GM19025 (cell line): ENCODE results near the gene RTKN2.

Experiments used
- ATAC-seq: cut with Tn5 transposase; IDR thresholded peaks from one replicate; pipeline ENCODE4 v1.9.1; 2021; ENCODE audit warnings: mild to moderate bottlenecking, low read depth, moderate library complexity; ENCODE audit not compliant: unreplicated experiment

The RTKN2 gene

DNA sequence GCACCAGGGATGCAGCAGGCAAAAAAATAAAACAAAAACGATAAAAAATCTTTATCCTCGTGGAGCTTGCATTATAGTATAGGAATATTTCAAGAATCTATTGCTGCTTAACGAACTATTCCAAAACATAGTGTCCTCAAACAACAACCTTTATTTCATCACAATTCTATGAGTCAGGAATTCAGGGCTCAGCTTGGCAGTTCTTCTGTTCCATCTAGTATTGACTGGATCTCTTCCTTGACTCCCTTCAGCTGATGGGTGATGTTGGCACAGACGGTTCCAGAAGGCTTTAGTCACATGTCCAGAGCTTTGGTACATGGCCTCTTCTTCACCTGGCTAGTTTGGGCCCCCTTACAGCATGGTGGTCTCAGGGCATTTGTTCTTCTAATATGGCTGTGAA is 88.0 kb downstream of the RTKN2 start:
- ATAC-seq: no peak

- no peak for ATAC-seq
These were observed 90.1 kb downstream of the RTKN2 start for GRCh38 chr10:62178568-62178967.

DNA sequence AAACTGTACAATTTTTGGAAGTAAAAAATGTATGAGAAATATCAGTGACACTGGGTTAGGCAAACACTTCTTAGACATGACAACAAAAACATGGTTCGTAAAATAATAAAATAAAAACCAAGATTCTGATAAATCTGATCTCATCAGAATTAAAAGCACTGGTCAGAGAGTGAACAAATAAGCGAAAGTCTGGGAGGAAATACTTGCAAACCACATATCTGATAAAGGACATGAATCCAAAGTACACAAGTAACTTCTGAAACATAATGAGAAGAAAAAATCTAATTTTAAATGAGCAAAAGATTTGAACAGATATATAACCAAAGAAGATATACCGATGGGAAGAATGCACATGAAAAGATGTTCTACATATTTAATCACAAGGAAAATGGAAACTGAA is 91.5 kb downstream of the RTKN2 start:
- no peak for ATAC-seq

- no peak for ATAC-seq
These were observed 93.4 kb downstream of the RTKN2 start for GRCh38 chr10:62175251-62175650.

GRCh38 chr10:62172465-62172864 is 96.2 kb downstream of the RTKN2 start:
- ATAC-seq: no peak

GRCh38 chr10:62171791-62172190 is 96.9 kb downstream of the RTKN2 start:
- ATAC-seq: no peak

DNA sequence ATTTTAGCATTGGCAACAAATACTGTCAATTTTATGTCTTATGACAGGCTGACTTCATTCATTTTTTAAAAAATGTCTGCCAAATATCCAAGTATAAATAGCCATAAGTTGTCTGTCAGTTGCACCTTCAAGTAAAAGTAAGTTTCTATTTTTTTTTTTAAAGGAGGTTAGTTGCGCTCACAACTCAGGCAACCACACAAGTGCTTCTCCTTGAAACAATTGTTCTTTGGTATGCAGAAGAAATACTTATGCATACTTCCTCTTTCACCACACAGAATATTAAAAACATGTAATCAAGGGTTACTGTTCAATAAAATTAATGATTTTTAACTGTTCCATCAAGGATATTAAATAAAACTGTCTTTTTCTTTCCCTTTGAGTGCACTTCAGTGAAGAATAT is 97.9 kb downstream of the RTKN2 start:
- ATAC-seq: no peak

DNA sequence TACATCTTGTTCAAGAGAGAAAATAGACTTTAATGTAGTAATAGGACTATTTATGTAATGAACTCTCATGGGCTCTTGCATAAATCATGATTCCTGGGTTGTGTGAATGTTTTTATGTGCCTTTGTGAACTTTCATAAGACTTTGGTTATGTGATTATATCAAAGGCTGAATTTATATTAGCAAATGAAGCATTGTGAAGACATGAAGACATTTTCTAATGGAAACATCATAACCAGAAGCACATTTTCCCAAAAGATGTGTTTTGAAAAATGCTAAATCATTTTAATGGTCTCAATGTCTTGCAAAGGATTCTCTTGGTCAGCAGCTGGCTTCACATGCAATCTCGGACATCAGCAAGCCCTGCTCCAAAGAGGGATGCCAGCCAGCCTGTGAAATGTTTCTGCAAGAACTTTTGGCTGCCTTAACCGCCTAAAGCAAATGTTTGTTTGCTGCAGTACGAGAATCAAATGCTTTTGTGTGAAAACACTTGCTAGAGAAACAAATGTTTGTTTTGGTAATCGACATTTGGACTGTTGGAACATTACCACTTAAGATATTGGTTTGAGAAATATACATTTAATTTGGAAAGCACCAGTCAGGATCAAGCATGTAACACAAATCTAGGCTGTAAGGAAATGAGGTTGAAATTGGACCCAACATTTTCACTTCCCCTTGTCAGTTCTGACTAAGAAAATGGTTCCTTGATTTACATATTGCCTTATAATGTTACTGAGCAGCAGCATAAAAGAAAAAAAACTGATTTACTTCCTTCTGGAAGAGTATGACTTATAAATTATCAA is 102.1 kb downstream of the RTKN2 start:
- peak; percentile 95 for ATAC-seq

DNA sequence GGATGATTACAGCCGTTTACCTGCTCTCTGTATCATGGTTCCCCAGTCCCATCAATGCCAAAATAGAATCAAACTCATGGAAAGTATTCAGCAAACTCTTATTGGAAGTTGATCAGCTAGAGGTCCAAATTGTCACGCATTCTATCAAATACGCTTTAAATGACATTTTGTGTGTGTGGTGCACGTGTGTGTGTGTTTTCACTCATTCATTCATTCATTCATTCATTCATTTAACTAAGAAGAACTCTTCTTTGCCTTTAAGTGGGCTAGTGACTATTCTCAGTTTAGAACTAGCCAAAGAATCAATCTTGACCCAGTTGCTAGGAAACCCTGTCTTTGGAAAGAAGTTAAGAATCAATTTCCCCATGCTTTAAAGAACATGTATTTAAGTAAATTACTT is 102.8 kb downstream of the RTKN2 start:
- ATAC-seq: no peak

- ATAC-seq: no peak
These were observed 105.6 kb downstream of the RTKN2 start for GRCh38 chr10:62163024-62163423.

GRCh38 chr10:62162261-62162981 is 106.2 kb downstream of the RTKN2 start:
- no peak for ATAC-seq

- ATAC-seq: no peak
These were observed 109.3 kb downstream of the RTKN2 start for GRCh38 chr10:62159351-62159750.

DNA sequence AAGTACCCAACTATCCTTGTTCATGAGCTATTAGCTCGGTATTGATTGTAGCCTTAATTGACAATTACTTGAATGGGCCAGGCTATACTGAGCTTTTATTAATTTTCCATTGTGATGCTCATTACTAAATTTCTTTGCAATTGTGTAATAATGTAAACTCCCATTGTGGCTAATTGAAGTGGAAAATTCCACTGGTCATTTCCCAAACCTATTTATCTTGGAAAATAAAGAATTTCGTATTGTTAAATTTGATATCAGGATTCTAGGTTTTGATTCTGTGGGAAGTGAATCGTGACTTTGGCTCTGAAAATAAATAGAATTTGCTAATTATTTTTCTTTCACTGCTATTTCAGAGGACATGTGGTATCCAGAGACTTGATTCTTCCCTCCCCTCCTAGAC is 111.0 kb downstream of the RTKN2 start:
- no peak for ATAC-seq

DNA sequence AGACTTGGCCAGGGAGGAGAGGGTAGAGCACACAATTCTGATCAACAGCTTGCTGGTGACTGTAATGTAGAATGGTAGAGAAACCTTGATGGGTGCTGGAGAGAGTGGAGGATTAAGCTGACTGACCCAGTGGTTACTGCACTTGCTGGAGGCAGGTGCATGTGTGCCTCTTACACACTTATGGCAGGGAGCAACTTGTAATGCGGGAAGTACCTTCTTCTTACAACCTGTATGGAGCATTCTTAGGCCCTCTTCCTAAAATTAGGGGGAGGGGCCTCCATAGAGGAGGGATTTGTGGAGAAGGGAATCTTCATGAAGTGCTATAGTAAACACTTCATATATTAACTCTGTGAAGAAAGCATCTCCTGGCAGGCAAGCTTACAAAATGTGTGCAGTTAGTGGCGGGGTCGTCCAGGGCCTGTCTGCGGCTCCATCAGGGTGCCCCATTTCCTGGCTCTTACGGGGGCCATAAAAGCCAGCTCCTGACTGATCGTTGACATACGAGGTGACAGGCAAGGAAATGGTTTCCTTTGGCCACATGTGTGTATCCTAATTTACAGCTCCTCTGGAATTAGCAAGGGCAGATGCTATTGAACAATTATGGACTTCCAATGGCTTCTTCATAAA is 113.5 kb downstream of the RTKN2 start:
- ATAC-seq: no peak

- no peak for ATAC-seq
These were observed 114.4 kb downstream of the RTKN2 start for GRCh38 chr10:62154231-62154630.

GRCh38 chr10:62153191-62153590 is 115.5 kb downstream of the RTKN2 start:
- ATAC-seq: no peak

GRCh38 chr10:62149621-62150020 is 119.0 kb downstream of the RTKN2 start:
- no peak for ATAC-seq

GRCh38 chr10:62148155-62148554 is 120.5 kb downstream of the RTKN2 start:
- ATAC-seq: no peak

DNA sequence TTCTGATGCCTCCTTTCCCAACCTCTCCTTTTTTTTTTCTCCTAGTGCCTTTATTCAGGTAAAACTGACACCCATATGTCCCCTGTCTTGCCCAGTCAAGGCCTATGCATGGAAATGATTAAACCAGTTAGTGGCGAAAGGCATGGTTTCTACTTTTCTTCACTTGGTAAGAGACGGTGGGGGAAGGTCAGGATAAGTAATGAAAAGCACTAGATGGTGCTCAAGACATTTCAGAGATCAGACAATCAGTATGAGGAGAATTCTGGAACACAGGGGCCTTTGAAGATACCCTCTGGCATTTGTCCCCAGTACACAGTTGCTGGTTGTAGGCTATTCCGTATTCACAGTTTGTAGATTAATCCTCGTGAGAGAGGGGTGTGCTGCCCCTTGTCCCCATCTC is 121.2 kb downstream of the RTKN2 start:
- ATAC-seq: no peak

DNA sequence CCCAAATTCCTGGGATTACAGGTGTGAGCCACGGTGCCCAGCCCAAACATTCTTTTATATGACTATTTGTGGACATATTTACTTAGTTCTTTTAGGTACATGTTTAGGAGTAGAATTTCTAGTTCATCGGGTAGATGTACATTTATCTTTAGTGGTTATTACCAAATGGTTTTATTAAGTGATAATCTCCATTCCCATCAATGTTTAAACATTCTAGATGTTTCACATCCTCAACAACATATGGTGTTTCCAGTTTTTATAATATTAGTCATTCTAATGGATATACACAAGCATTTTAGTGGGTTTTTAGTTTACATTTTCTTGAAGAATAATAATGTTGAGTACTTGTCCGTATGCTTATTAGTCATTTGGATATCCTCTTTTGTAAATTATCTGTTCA is 131.7 kb downstream of the RTKN2 start:
- no peak for ATAC-seq

DNA sequence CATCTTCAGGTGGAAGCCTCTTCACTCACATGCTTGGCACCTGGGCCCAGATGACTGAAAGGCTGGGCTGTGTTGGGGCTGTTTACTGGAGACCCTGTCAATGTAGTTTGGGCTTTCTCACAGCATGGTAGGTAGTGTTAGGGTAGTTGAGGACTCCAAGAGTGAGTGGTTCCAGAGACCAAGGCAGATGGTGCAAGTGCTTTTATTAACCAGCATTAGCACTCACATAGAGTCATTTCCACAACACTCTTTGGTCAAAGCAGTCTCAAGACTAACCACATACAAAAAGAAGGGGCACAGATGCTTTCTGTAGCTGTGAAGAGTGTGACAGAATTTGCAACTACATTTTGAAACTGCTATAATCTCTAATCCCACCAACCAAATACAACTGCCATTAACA is 135.0 kb downstream of the RTKN2 start:
- ATAC-seq: peak; percentile 97
